OCI-LY1 (cell line): ENCODE results near the gene EPHA2.

Experiments
- EZH2 ChIP-seq: fragments of 200-600 bp; sonication (generic), shearing (Covaris generic); IDR thresholded peaks from 2 replicates; pipeline ENCODE4 v1.8.0; 2017; ENCODE audit warnings: borderline replicate concordance, mixed run types, mild to moderate bottlenecking, antibody characterized with exemption, low read length, moderate library complexity, mixed read lengths
- TF ChIP-seq, protein P1 (sequence below): fragments of 200-600 bp; sonication (generic), shearing (Covaris generic); IDR thresholded peaks from 2 replicates; pipeline ENCODE4 v1.5.1; 2017; ENCODE audit warnings: mild to moderate bottlenecking, antibody characterized with exemption, low read length, moderate library complexity, mixed read lengths

DNA sequence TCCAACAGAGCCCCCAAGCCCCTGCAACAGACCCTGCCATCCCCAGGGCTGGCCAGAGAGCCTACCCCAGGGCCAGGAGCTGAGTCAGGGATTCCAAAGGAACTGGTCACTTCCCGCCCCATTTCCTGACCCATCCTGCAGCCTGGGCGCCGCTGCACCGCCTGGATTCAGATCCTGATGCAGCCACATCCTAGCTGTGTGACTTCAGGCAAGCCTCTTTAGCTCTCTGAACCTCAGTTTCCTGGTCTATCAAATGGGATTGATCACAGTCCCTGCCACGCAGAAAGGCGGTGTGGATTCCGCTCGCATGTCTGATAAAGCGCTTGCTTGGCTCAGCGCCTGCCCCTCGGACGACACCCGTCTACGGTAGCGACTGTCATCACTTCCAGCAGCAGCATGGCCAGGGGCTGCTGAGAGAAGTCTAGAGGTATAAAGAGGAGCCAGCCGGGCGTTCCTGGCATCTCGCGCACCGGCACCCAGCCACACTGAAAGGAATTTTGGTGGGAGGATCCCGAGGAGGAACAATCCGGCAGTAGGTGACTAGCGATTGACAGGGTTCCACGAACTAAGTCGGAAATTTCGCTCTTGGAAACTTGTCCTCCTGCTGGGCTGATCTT is 10.1 kb downstream of the EPHA2 start:
- TF ChIP-seq, protein P1, sequence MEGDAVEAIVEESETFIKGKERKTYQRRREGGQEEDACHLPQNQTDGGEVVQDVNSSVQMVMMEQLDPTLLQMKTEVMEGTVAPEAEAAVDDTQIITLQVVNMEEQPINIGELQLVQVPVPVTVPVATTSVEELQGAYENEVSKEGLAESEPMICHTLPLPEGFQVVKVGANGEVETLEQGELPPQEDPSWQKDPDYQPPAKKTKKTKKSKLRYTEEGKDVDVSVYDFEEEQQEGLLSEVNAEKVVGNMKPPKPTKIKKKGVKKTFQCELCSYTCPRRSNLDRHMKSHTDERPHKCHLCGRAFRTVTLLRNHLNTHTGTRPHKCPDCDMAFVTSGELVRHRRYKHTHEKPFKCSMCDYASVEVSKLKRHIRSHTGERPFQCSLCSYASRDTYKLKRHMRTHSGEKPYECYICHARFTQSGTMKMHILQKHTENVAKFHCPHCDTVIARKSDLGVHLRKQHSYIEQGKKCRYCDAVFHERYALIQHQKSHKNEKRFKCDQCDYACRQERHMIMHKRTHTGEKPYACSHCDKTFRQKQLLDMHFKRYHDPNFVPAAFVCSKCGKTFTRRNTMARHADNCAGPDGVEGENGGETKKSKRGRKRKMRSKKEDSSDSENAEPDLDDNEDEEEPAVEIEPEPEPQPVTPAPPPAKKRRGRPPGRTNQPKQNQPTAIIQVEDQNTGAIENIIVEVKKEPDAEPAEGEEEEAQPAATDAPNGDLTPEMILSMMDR = no peak
- no peak for TF ChIP-seq EZH2
